Measurements from ENCODE around the gene NEFH. TPM values are rescaled to one million over a fixed set of nuclear protein-coding genes. Genes with fewer than 3 reads are reported as not detected.
A peak's percentile ranks its signal among the peaks of the same experiment; 100 is the strongest.

Gene NEFH
- total and polyA plus RNA-seq, 12 donors, result 6.8 to 81.1 (median 20.6) TPM

DNA sequence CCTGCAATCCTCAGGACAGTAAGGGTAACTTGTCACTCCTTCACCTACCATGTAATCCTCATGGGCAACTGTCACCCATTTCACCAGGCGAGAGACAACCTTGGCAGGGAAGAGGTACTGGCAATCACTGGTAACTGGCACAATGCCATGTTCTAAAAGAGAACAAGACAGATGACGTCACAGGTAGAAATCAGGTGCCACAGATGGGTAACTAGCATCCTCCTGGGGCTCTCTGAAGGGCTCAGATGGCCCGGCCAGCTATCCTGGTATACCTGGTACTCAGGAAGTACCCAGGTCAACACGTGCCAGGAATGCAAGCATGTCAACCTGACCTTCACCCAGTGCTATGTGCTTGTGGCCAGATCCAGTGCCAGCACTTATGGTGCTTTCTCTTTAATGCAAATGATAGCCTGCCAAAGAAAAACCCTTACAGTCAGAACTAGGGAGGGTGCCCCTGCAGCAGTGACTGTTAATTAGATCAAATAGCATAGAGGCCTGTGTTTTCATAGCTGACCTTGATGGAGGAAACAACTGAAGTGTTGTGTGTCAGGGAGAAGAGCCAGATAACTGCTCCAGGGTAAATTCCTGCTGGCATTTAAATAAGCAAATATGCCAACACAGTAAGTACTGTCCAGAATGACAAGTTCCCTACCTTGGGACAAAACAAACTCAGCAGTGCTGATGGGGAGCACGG, 37.3 kb downstream of the NEFH start:
- intact Hi-C loops (cut with DNase I), result no loop called here
- peak; percentile 31 to 73 (median 34) for DNase-seq
- H3K27me3 ChIP-seq, result no peaks in the 10 kb centered on the region
- peaks cover 0 to 76% of the 10 kb centered on the region in 2 donors for H3K36me3 ChIP-seq (replicated peaks in 1 of 2)
- H3K4me1 ChIP-seq (replicated peaks in 1 of 2), result peaks cover 12 to 19% of the 10 kb centered on the region in 2 donors
- peak overlapping the region in 3 of 5 donors; percentile 58 to 59 (median 58) for H3K27ac ChIP-seq
- H3K9me3 ChIP-seq (replicated peaks in 1 of 3), result no peaks in the 10 kb centered on the region
- 46 to 75% (median 55%) methylated on average over 4 to 5 of the region's 5 CpGs for WGBS, 4 donors
- TF ChIP-seq, protein P1, sequence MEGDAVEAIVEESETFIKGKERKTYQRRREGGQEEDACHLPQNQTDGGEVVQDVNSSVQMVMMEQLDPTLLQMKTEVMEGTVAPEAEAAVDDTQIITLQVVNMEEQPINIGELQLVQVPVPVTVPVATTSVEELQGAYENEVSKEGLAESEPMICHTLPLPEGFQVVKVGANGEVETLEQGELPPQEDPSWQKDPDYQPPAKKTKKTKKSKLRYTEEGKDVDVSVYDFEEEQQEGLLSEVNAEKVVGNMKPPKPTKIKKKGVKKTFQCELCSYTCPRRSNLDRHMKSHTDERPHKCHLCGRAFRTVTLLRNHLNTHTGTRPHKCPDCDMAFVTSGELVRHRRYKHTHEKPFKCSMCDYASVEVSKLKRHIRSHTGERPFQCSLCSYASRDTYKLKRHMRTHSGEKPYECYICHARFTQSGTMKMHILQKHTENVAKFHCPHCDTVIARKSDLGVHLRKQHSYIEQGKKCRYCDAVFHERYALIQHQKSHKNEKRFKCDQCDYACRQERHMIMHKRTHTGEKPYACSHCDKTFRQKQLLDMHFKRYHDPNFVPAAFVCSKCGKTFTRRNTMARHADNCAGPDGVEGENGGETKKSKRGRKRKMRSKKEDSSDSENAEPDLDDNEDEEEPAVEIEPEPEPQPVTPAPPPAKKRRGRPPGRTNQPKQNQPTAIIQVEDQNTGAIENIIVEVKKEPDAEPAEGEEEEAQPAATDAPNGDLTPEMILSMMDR (IDR thresholded peaks at IDR 0.05), result no peak
- no peak for TF ChIP-seq POLR2A (IDR thresholded peaks at IDR 0.05)
- H3K4me3 ChIP-seq, result no peak overlapping the region

DNA sequence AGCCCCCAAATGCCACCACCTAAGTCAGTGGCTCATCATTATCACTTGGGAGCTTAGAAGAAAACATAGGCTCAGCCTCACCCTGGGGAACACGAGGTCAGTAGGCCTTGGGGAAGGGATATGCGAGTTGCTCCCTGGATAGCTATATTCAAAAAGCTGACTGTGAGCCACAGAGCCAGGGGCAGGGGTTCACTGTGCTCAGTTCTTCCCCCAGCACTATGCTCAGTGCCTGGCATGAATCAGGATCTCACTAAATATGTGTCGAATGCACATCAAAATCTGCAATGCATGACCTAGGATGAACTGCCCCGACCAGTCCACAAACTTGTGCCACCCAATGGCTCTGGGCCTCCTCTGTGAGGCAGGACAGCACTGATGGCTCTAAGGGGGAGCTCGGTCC, 38.4 kb downstream of the NEFH start:
- Histone ChIP-seq H3K4me1 (replicated peaks in 1 of 2) (peaks cover 12 to 19% of the 10 kb centered on the region in 2 donors), H3K9me3 (replicated peaks in 1 of 3) (no peaks in the 10 kb centered on the region), H3K27me3 (no peaks in the 10 kb centered on the region), H3K36me3 (replicated peaks in 1 of 2) (peaks cover 0 to 73% of the 10 kb centered on the region in 2 donors), H3K4me3 (no peak overlapping the region), H3K27ac (peak overlapping the region in 1 of 5 donors; percentile 59)
- no peak for DNase-seq
- TF ChIP-seq, protein P1 (IDR thresholded peaks at IDR 0.05), result no peak
- no peak for TF ChIP-seq POLR2A (IDR thresholded peaks at IDR 0.05)
- intact Hi-C loops (cut with DNase I), result no loop called here
- WGBS, 4 donors, result 92 to 100% (median 97%) methylated on average over 2 to 5 of the region's 5 CpGs

DNA sequence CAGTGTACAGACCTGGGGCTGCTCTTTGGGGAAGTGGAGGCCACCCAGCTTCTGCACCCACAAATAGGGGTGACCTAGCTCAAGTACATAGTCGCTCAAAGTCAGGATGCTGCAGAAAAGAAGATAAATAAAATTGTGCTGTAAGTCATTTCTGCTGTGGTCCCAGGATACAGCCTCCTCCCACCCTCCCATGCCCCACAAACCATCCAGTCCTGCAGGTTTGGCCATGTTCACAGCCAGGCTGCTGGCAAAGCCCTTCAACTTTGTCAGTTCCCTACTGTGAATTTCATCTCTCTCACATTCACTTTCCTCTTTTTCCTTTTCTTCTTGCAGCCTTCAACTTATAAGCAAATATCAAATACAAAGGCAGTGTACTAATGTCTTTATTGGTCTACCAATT, 40.0 kb downstream of the NEFH start:
- Histone ChIP-seq H3K4me3 (no peak overlapping the region), H3K36me3 (replicated peaks in 1 of 2) (peaks cover 0 to 82% of the 10 kb centered on the region in 2 donors), H3K9me3 (replicated peaks in 1 of 3) (no peaks in the 10 kb centered on the region), H3K4me1 (replicated peaks in 1 of 2) (peaks cover 12 to 19% of the 10 kb centered on the region in 2 donors), H3K27me3 (no peaks in the 10 kb centered on the region), H3K27ac (peak overlapping the region in 1 of 5 donors; percentile 53)
- TF ChIP-seq, protein P1 (IDR thresholded peaks at IDR 0.05), result no peak
- no peak for TF ChIP-seq POLR2A (IDR thresholded peaks at IDR 0.05)
- intact Hi-C loops (cut with DNase I), result loop anchor here (10.0 kb wide), 1 partner anchor 125 kb away; no protein-coding TSS in a partner anchor
- no peak for DNase-seq
- 94 to 100% (median 100%) methylated on average over 1 of the region's 1 CpG for WGBS, 4 donors

DNA sequence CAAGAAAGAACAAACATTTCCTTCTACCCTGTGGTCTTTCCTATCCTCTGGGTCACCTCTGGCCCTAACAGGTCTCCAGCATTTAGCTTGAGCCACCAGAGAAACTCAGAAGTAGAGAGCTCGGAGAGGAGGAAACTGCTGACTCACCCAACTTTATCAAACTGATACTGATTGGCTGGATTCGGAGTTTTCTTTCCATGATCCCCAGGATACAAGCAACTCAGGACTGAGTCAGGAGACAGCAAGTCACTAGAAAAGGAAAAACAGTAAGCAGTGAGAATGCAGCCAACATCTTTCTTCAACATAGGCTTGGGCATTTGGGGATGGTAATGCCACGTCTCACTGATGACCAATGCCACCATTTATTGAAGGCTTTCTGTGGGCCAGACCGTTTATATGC, 40.8 kb downstream of the NEFH start:
- Histone ChIP-seq H3K27ac (peak overlapping the region; percentile 34 to 80 (median 53)), H3K4me1 (replicated peaks in 1 of 2) (peaks cover 12 to 19% of the 10 kb centered on the region in 2 donors), H3K27me3 (no peaks in the 10 kb centered on the region), H3K4me3 (no peak overlapping the region), H3K9me3 (replicated peaks in 1 of 3) (no peaks in the 10 kb centered on the region), H3K36me3 (replicated peaks in 1 of 2) (peaks cover 0 to 82% of the 10 kb centered on the region in 2 donors)
- DNase-seq, result peak; percentile 45 to 75 (median 64)
- intact Hi-C loops (cut with DNase I), result loop anchor here (10.0 kb wide), 1 partner anchor 126 kb away; no protein-coding TSS in a partner anchor
- 45 to 51% (median 47%) methylated on average over 4 of the region's 4 CpGs for WGBS, 4 donors
- TF ChIP-seq, protein P1 (IDR thresholded peaks at IDR 0.05), result no peak
- peak in 1 of 2 donors; percentile 62 for TF ChIP-seq POLR2A (IDR thresholded peaks at IDR 0.05)
